RWPE2 (cell line): ENCODE data around the gene COMTD1.
A peak's percentile ranks its signal among the peaks of the same experiment; 100 is the strongest.

ENCODE experiments used
- ATAC-seq: fragments of 200-7000 bp; cut with Tn5 transposase; 3 replicates; pipeline ENCODE4 v1.9.1; 2021; ENCODE audit warnings: low read depth
- DNase-seq: peaks from one replicate; pipeline ENCODE4 v3.0.0-alpha.2; 2020; ENCODE audit warnings: low spot score
- H3K27ac ChIP-seq: fragments of 450-650 bp; 2 replicates; pipeline ENCODE4 v1.5.1; 2017; ENCODE audit warnings: mild to moderate bottlenecking; ENCODE audit not compliant: poor library complexity, severe bottlenecking
- H3K27me3 ChIP-seq: fragments of 250-450 bp; sonication (Bioruptor Pico); 2 replicates; pipeline ENCODE4 v1.5.1; 2021; ENCODE audit warnings: mild to moderate bottlenecking, moderate library complexity; ENCODE audit not compliant: insufficient read depth, poor library complexity, severe bottlenecking
- H3K36me3 ChIP-seq: fragments of 250-450 bp; sonication (Bioruptor Pico); 2 replicates; pipeline ENCODE4 v1.5.1; 2020; ENCODE audit warnings: low read depth, mild to moderate bottlenecking, moderate library complexity
- H3K4me1 ChIP-seq: fragments of 250-450 bp; sonication (Bioruptor Pico); 2 replicates; pipeline ENCODE4 v1.5.1; 2021; ENCODE audit warnings: mild to moderate bottlenecking, moderate library complexity; ENCODE audit not compliant: insufficient read depth, poor library complexity, severe bottlenecking
- H3K4me3 ChIP-seq: fragments of 250-450 bp; sonication (Bioruptor Pico); 2 replicates; pipeline ENCODE4 v1.5.1; 2021; ENCODE audit warnings: mild to moderate bottlenecking, moderate library complexity; ENCODE audit not compliant: severe bottlenecking
- H3K9me3 ChIP-seq: fragments of 250-450 bp; sonication (Bioruptor Pico); 2 replicates; pipeline ENCODE4 v1.5.1; 2021; ENCODE audit warnings: mild to moderate bottlenecking, moderate library complexity; ENCODE audit not compliant: severe bottlenecking
- TF ChIP-seq, protein P1 (sequence below): fragments of 450-650 bp; IDR thresholded peaks from one replicate; pipeline ENCODE4 v1.5.1; 2017; ENCODE audit warnings: mild to moderate bottlenecking, moderate library complexity; ENCODE audit not compliant: poor library complexity, severe bottlenecking

Gene COMTD1

DNA sequence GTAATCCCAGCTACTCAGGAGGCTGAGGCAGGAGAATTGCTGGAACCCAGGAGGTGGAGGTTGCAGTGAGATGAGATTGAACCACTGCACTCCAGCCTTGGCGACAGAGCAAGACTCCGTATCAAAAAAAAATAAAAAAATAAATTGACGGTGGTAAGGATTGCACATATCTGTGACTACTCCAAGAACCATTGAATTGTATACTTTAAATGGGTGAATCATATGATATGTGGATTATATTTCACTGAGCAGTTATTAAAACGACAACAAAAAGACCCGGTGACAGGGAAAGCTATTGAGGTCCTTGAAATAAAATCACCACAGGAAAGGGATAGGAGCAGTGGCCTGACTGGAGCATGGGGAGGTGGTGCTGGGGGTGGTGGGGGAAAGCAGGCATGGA is 31.2 kb upstream of the COMTD1 start:
- H3K27ac ChIP-seq: no peak overlapping the region
- DNase-seq: no peak

DNA sequence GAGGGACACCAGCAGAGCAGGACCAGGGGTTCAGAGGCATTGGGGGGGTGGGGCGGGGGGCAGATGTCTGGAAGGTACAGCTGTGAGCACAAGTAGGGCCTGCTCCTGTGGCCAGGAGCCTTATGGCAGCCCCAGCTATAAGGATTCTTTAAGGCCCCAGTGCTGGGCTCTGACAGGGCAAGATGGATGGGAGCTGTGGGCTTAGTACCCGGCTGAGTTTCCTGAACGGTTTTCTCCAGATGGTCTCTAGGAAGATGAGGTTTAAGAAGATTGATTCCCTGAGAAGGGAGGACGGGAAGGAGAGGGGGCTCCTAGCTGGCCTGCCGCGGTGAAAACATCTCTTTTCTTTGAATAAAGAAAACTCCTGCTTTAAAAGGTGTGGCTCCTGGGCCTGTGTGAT is 30.1 kb upstream of the COMTD1 start:
- no peak for DNase-seq
- Histone ChIP-seq H3K27ac (no peak overlapping the region), H3K9me3 (no peaks in the 10 kb centered on the region), H3K27me3 (no peaks in the 10 kb centered on the region), H3K36me3 (no peaks in the 10 kb centered on the region), H3K4me3 (no peak overlapping the region), H3K4me1 (peaks cover 3% of the 10 kb centered on the region)
- TF ChIP-seq, protein P1, sequence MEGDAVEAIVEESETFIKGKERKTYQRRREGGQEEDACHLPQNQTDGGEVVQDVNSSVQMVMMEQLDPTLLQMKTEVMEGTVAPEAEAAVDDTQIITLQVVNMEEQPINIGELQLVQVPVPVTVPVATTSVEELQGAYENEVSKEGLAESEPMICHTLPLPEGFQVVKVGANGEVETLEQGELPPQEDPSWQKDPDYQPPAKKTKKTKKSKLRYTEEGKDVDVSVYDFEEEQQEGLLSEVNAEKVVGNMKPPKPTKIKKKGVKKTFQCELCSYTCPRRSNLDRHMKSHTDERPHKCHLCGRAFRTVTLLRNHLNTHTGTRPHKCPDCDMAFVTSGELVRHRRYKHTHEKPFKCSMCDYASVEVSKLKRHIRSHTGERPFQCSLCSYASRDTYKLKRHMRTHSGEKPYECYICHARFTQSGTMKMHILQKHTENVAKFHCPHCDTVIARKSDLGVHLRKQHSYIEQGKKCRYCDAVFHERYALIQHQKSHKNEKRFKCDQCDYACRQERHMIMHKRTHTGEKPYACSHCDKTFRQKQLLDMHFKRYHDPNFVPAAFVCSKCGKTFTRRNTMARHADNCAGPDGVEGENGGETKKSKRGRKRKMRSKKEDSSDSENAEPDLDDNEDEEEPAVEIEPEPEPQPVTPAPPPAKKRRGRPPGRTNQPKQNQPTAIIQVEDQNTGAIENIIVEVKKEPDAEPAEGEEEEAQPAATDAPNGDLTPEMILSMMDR: no peak
- no peak for ATAC-seq

More for the DNA sequence above, 31.2 kb upstream of the COMTD1 start:
- Histone ChIP-seq H3K36me3 (no peaks in the 10 kb centered on the region), H3K4me3 (no peak overlapping the region), H3K4me1 (peaks cover 3% of the 10 kb centered on the region), H3K27me3 (no peaks in the 10 kb centered on the region), H3K9me3 (no peaks in the 10 kb centered on the region)
- TF ChIP-seq, protein P1: no peak
- no peak for ATAC-seq

DNA sequence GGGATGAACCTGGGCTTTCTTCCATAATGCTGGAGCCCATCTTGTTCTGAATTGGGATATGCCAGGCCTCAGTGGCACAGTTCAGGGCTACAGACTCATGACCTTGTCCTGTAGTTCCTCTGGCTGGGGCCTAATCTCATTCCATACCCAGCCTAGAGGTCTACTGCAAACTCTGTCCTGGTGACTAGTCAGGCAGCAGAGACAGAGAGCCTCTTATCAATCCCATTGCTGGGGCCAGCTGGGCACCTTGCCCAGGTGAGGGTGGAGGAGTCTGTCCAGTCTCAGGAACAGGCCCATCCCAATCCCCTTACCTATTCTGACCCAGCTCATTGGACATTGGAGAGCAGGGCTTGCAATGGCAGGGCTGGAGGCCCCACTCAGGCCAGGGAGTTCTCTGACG is 28.0 kb upstream of the COMTD1 start:
- DNase-seq (no peak), ATAC-seq (no peak)
- no peaks in the 10 kb centered on the region for H3K27me3 ChIP-seq
- H3K36me3 ChIP-seq: no peaks in the 10 kb centered on the region
- H3K4me1 ChIP-seq: peaks cover 3% of the 10 kb centered on the region
- TF ChIP-seq, protein P1: no peak
- H3K27ac ChIP-seq: no peak overlapping the region
- H3K4me3 ChIP-seq: no peak overlapping the region
- H3K9me3 ChIP-seq: no peaks in the 10 kb centered on the region

DNA sequence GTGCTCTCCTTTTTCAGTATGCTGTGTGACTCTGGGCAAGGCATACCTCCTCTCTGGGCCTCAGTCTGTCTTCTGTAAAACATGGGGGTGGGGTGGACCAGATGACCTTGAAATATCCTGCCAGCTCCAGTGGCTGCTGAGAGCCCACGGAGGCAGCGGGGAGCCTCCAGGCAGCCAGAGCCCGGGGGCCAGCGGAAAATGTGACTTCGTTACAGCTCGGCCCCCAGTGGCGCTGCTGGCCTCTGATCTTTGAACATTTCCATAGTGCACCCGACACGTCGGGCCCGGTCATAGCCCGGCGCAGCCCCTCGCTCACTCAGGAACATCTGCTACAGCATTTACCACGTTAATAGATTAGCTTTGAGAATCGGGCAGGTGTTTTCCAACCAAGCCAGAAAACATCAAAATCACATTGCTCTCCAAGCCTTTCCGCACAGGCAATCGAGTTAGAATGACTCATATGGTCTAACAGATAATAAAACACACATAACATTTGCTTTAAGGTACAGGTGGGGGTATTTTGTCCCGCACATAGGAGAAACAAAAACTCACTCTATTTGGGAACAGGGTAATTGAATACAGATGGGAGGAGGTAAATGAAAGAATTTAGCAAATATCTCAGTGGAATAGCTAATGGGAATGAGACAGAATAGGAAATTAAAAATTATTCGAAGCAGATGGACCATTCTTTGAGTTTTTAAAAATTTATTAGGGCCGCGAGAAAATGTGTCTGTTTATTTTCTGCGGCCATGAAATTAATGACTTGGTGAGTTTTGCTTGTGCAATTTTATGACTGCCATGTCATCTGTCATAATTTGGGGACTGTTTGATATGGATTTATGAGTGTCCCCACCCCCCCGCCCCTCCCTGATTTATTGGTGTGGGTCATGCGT is 26.3 kb upstream of the COMTD1 start:
- H3K4me1 ChIP-seq: peaks cover 3% of the 10 kb centered on the region
- no peak for ATAC-seq

More for the DNA sequence above, 26.3 kb upstream of the COMTD1 start:
- Histone ChIP-seq H3K27me3 (no peaks in the 10 kb centered on the region), H3K27ac (peak overlapping the region; percentile 2), H3K9me3 (no peaks in the 10 kb centered on the region), H3K36me3 (no peaks in the 10 kb centered on the region), H3K4me3 (no peak overlapping the region)
- TF ChIP-seq, protein P1: no peak
- no peak for DNase-seq
